ENCODE measurements around the gene NR1H2. TPM values are rescaled to one million over a fixed set of nuclear protein-coding genes. Genes with fewer than 3 reads are reported as not detected.
A peak's percentile ranks its signal among the peaks of the same experiment; 100 is the strongest.

Gene NR1H2
- total RNA-seq, 1 experiment from 2014 or later = 38.3 TPM

DNA sequence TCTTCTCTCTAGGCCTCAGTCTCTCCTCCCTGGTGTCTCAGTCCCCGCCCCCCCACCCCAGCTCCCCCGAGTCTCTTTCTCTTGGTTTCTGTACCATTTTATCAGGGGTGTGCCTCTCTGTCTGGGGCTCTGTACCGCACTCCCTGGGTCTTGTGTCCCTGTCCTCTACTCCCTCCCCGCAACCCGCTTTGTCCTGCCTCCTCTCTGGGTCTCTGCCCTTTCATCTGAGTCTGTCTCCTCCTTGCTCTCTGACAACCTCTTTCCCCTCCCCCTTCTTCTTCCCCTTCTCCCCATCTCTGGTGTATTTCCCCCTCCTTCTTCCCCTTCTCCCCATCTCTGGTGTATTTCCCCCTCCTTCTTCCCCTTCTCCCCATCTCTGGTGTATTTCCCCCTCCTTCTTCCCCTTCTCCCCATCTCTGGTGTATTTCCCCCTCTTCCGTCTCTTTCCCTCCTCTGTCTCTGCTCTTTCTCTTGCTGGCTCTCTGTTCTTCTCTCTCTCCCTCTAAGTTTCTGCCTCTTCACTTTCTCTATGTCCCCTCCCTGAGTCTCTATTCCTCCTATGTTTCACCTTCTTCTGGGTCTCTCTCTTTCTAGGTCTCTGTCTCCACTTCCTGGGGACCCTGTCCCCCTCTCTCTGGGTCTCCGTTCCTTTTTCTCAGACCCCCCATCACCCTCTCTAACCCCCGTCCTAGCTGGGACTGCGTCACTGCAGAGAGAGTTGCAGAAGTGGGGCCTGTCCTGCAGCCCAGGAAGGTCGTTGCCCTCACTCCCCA is 44.9 kb upstream of the NR1H2 start:
- DNase-seq = peak in 1 of 2 experiments; percentile 40
- Mint-ChIP-seq H3K4me3 (ENCODE audit: unreplicated experiment) (peak overlapping the region; percentile 99), H3K27me3 (ENCODE audit: insufficient read depth, unreplicated experiment) (peaks cover 10% of the 10 kb centered on the region)

GRCh38 chr19:50331994-50332243 is 44.3 kb upstream of the NR1H2 start:
- Mint-ChIP-seq H3K27me3 (ENCODE audit: insufficient read depth, unreplicated experiment) (peaks cover 9% of the 10 kb centered on the region), H3K4me3 (ENCODE audit: unreplicated experiment) (peak overlapping the region; percentile 99), H3K36me3 (ENCODE audit: insufficient read depth, unreplicated experiment) (peaks cover 54% of the 10 kb centered on the region), H3K9me3 (ENCODE audit: unreplicated experiment) (peaks cover 16% of the 10 kb centered on the region), H3K27ac (ENCODE audit: unreplicated experiment) (peak overlapping the region; percentile 100), H3K4me1 (ENCODE audit: low read depth, unreplicated experiment) (peaks cover 56% of the 10 kb centered on the region)
- Histone ChIP-seq H3K4me1 (peaks cover 23% of the 10 kb centered on the region), H3K27me3 (replicated peaks; ENCODE audit: control insufficient read depth, insufficient read depth, low read length) (no peaks in the 10 kb centered on the region), H3K4me3 (ENCODE audit: low read depth, low read length) (peak overlapping the region; percentile 64), H3K9me3 (no peaks in the 10 kb centered on the region), H3K36me3 (ENCODE audit: control insufficient read depth, insufficient read depth, low read length) (no peaks in the 10 kb centered on the region)
- ChIA-PET POLR2A (interaction anchor here (0.6 to 2.4 kb wide), 2 partner anchors 15 to 184 kb away, joined by 4 to 7 read pairs; no protein-coding TSS in a partner anchor), CTCF (no interaction called here)
- TF ChIP-seq CTCF (IDR thresholded peaks at IDR 0.05; ENCODE audit: insufficient read depth in 1 of 2, low read depth in 1 of 2, low read length in 1 of 2, severe bottlenecking in 1 of 2, unreplicated experiment in 1 of 2) = no peak
- DNase-seq = no peak
- no TSS peak for BruUV-seq (replicated peaks)
- intact Hi-C loops (cut with micrococcal nuclease; ENCODE audit: unreplicated experiment) = no loop called here

More for the DNA sequence above, 44.9 kb upstream of the NR1H2 start:
- Mint-ChIP-seq H3K9me3 (ENCODE audit: unreplicated experiment) (peaks cover 16% of the 10 kb centered on the region), H3K27ac (ENCODE audit: unreplicated experiment) (peak overlapping the region; percentile 100), H3K36me3 (ENCODE audit: insufficient read depth, unreplicated experiment) (peaks cover 59% of the 10 kb centered on the region), H3K4me1 (ENCODE audit: low read depth, unreplicated experiment) (peaks cover 61% of the 10 kb centered on the region)
- Histone ChIP-seq H3K27me3 (replicated peaks; ENCODE audit: control insufficient read depth, insufficient read depth, low read length) (no peaks in the 10 kb centered on the region), H3K36me3 (ENCODE audit: control insufficient read depth, insufficient read depth, low read length) (no peaks in the 10 kb centered on the region), H3K4me3 (ENCODE audit: low read depth, low read length) (peak overlapping the region; percentile 64), H3K9me3 (no peaks in the 10 kb centered on the region), H3K4me1 (peaks cover 23% of the 10 kb centered on the region)
- POLR2A ChIA-PET = no interaction called here
- no TSS peak for BruUV-seq (replicated peaks)
- no peak for TF ChIP-seq CTCF (IDR thresholded peaks at IDR 0.05; ENCODE audit: insufficient read depth in 1 of 2, low read depth in 1 of 2, low read length in 1 of 2, severe bottlenecking in 1 of 2, unreplicated experiment in 1 of 2)
- intact Hi-C loops (cut with micrococcal nuclease; ENCODE audit: unreplicated experiment) = no loop called here
- CTCF ChIA-PET = no interaction called here

DNA sequence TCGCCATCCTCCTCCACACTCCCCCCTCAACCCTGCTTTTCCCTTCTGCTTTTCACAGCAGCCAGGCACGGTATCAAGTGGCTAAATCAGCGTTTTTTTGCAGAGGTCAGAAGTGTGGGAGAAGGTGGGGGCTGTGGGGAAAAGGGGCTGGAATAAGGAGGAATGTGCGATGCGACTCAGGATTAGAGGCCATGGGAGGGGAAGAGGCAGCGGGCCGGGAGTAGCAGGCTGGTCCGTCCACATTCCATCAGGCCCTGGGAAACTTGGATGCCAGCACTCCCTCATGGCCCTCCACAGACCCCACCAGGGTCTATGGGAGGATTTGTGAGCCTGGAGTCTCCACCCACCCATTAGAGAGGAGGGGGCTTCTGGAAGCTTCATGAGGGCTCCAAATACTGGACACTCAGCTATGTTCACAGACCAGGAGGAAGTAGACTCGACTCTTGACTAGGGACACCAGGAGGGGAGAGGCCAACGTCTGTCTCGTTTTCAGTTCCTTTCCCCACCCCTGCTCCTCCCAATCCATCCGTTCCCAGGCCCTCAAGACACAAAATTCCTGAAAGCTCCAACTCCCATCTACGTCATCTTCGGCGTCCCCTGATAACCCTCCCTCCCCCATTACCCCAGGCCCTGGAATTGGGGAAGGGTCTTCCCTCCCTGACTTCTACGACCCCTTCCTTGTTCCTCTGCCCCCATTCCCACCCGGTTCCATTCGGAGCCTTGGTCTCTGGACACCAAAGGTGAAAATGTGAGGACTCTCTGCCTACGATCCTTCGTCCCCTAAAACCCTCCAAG is 43.8 kb upstream of the NR1H2 start:
- TF ChIP-seq CTCF (IDR thresholded peaks at IDR 0.05; ENCODE audit: insufficient read depth in 1 of 2, low read depth in 1 of 2, low read length in 1 of 2, severe bottlenecking in 1 of 2, unreplicated experiment in 1 of 2) = no peak
- POLR2A ChIA-PET = interaction anchor here (0.6 to 2.4 kb wide), 9 partner anchors 13 to 404 kb away, joined by 4 to 17 read pairs (median 7); partner anchors contain the start of genes JOSD2, MYH14 and NR1H2
- peak; percentile 88 to 92 for DNase-seq
- peaks cover 50% of the 10 kb centered on the region for H3K4me1 Mint-ChIP-seq (ENCODE audit: low read depth, unreplicated experiment)
- no peaks in the 10 kb centered on the region for H3K27me3 ChIP-seq (replicated peaks; ENCODE audit: control insufficient read depth, insufficient read depth, low read length)
- peak overlapping the region; percentile 64 for H3K4me3 ChIP-seq (ENCODE audit: low read depth, low read length)
- H3K36me3 ChIP-seq (ENCODE audit: control insufficient read depth, insufficient read depth, low read length) = no peaks in the 10 kb centered on the region
- peaks cover 16% of the 10 kb centered on the region for H3K9me3 Mint-ChIP-seq (ENCODE audit: unreplicated experiment)
- intact Hi-C loops (cut with micrococcal nuclease; ENCODE audit: unreplicated experiment) = loop anchor here (1.0 kb wide), 1 partner anchor 44 kb away; the partner anchor contains the start of gene NR1H2
- H3K4me3 Mint-ChIP-seq (ENCODE audit: unreplicated experiment) = peak overlapping the region; percentile 99
- peak overlapping the region; percentile 100 for H3K27ac Mint-ChIP-seq (ENCODE audit: unreplicated experiment)
- H3K4me1 ChIP-seq = peaks cover 23% of the 10 kb centered on the region
- TSS peak; percentile 68 for BruUV-seq (replicated peaks)
- peaks cover 50% of the 10 kb centered on the region for H3K36me3 Mint-ChIP-seq (ENCODE audit: insufficient read depth, unreplicated experiment)
- CTCF ChIA-PET = interaction anchor here (0.8 to 2.0 kb wide), 4 partner anchors 17 to 224 kb away, joined by 4 to 9 read pairs (median 4); no protein-coding TSS in a partner anchor
- H3K9me3 ChIP-seq = no peaks in the 10 kb centered on the region
- peaks cover 4% of the 10 kb centered on the region for H3K27me3 Mint-ChIP-seq (ENCODE audit: insufficient read depth, unreplicated experiment)

Data from Caco-2 (cell line).